NCI-H146 (cell line): ENCODE data around the gene EFCAB5.
"Not testable (repeated sequence)": the region's sequence is repeated elsewhere in the genome, so short reads cannot be mapped to it uniquely, and the experiment has no call there.

ENCODE experiments used
- DNase-seq: peaks from one replicate; lab custom pipeline; 2025; lab: John Stamatoyannopoulos, UW

EFCAB5 gene

DNA sequence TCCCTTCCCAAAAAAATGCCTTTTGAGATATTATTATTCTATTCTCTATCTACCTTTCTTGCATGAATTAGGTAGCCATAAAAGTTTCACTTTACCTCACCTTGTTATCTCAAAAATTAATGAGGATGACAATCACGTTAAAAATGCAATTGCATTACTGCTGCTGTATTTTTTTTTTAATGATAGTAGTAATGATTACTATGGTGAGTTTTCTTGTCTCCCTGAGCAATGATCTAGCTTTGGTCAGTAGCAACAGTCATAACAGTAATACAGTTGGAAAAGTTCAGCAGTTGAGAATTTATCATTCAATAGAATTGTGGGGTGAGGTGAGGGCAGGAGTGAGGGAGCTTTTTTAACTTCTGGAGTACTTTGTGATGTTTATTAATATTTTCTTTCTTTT is at the start of gene EFCAB5:
TSS of gene EFCAB5 (plus strand) at position 301 of the 400 bp plus-strand sequence. CDS start 163 bp downstream, outside the sequence.
- DNase-seq, result no peak

DNA sequence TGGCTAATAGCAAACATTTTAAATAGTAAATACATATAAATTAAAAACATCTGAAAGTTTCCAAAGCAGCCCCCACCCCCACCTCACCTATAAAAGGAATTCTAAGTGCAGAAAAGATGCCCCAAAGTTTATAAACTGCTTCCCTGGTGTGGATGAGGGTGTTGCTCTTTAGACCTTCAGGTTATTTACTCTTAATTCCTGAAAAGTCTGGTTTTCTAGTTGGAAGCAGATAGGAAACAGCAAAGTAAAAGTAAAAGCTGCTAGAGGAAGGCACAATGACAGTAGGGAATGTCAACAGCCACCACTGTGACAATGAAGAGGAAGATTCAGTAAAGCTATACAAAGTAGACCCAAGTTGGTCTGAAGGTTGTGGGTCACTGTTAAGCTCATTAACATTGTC is 49.2 kb upstream of the EFCAB5 start:
- DNase-seq, result no peak

DNA sequence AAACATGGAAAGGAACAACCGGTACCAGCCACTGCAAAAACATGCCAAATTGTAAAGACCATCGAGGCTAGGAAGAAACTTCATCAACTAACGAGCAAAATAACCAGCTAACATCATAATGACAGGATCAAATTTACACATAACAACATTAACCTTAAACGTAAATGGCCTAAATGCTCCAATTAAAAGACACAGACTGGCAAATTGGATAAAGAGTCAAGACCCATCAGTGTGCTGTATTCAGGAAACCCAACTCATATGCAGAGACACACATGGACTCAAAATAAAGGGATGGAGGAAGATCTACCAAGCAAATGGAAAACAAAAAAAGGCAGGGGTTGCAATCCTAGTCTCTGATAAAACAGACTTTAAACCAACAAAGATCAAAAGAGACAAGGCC is 44.3 kb upstream of the EFCAB5 start:
- DNase-seq, result not testable (repeated sequence)

DNA sequence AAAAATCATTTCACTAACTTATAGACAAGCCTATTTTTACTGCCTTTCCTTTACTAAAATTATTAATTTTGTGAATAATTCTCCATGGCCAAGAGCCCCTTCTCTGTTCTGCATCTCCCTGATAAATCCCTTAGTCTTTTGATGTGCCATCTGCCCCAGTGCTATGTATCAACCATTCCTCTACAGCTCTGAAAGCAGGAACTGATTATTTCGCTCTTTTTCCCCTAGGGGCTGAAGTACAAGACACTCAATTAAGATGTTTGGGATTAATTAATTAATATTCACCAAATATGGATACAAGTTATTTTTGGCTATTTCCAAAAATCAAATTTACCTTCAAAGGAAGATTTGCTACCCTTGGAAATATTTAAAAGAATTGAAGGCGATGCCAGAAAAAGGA is 38.0 kb upstream of the EFCAB5 start:
- DNase-seq, result no peak

DNA sequence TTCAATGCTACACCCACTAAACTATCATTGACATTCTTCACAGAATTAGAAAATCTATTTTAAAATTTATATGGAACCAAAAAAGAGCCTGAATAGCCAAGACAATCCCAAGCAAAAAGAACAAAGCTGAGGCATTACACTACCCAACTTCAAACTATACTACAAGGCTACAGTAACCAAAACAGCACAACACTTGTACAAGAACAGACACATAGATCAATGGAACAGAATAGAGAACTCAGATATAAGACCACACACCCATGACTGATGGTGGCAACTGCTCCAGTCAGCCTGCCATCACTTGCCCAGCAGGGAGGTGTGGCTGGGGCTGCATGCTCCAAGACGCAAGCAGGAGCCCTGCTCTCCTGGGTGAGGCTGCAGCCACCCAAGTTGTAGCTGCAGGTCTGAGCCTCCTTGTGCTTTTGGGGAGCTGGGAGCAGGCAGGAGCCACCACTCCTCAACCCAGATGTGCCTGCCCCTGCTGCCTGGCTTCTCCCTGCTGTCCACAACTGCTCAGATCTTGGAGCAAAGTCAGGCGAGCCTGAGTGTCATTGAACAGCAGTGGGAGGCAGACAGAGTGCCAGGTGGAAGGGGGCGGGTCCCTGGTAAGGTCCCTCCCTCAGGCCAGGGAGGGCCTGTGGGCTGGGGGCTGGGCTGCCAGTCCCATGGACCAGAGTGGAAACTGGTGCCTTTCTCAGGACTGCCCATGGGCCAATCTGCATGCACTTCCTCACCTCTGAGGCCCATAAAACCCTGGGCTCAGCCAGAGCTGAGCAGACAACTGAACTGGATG is 36.2 kb upstream of the EFCAB5 start:
- DNase-seq, result no peak

DNA sequence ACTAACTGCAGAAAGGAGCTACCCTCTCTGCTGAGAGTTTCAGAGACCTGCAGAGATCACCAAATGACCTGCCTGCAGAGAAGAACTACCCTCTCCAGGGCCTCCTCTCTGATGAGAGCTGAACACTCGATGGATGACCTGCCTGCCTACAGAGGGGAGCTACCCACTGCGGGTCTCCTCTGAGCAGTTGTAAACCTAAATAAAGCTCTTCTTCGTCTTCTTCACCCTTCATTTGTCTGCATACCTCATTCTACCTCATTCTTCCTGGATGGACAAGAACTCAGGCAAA is 35.6 kb upstream of the EFCAB5 start:
- no peak for DNase-seq

DNA sequence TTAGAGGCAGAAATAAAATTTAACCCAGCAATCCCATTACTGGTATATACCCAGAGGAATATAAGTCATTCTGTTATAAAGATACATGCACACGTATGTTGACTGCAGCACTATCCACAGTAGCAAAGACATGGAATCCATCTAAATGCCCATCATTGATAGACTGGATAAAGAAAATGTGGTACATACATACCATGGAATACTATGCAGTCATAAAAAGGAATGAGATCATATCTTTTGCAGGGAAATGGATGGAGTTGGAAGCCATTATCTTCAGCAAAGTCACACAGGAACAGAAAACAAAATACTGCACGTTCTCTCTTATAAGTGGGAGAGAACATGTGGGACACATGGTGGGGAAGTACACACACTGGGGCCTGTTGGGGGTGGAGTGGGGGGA is 34.5 kb upstream of the EFCAB5 start:
- DNase-seq, result no peak

DNA sequence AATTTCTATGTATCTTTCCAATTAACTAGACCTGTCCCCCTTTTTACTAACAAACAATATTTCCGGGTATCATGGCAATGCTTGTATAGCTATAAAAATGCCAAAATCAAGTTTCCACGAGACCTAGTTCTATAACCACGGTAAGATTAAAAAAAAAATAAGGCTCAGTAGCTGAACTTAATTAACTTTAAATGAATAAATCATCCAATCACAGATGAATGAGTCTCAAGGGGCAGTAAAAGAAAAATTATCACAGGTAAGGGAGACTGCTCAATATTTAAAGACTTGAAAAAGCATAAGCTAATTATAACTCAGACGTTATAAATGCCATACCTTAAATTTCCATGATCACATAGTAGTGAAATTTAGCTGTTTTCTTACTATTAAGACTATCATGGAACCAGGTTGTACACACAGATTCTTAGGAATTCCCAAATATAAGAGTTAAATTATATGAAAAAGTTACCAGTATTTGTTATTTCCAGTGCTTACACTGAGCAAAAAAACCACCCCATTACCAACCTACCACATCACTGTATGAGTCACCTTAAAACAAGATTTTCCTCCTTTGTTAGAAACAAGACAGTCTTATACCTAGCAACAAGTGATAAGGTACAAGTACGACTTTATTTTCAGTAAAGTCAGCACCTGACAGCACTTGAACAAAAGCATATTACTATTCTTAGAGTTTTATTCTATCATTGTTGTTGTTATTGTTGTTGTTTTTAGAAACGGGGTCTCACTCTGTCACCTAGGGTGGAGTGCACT is 32.0 kb upstream of the EFCAB5 start:
- no peak for DNase-seq

DNA sequence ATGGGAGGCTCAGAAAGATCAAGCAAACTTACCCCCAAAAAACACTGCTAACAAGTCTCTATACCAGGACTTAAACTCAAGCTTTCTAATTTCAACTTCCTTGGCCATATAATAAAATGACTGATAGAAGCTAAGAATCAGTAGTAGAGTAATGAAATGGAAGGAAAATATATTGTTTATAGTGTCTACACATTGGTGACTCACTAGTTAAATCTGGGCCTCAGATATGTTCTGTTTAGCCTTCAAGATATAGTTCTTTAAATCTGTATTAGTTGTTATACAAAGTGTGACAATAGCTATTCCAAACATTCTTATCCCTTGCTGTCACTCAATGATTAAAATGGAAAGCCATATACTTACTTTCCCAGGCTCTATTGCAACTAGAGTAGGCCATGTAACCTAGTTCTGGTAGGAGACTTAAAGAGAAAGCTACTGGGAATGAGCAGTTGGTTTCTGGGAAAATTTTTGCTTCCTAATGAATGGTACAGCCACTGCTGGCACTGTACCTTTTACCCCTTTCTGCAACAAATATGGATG is 29.7 kb upstream of the EFCAB5 start:
- DNase-seq, result no peak

DNA sequence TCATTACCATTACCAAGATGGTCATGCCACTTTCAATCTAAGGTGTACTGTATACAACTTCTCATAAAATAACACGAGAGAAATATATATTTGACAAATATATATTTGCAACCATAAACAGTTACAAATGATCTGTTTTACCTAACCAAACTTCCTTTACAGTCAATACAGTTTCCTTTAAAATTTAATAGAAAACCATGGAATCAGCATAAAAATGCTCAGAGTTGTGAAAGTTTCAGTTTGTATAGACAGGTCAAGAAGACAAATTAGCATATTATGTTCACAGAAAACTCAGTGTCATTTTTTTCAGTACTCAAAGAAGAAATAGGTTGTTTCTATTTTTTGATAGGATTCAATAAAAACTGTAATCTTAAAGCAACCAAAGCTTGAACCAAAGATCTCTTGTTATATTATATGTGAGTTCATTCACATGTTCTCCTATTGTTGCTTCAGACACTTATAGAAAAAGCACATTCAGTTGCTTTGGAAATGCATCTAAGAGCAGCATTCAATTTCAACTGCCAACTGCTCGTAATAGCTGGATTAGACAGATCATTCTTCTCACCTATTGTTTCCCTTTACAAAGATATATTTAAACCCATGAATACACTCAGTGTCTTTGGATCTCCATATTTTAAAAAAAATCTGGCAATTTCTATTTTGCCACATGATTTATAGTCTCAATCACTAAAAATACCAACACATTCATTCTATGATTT is 26.5 kb upstream of the EFCAB5 start:
- DNase-seq, result no peak

DNA sequence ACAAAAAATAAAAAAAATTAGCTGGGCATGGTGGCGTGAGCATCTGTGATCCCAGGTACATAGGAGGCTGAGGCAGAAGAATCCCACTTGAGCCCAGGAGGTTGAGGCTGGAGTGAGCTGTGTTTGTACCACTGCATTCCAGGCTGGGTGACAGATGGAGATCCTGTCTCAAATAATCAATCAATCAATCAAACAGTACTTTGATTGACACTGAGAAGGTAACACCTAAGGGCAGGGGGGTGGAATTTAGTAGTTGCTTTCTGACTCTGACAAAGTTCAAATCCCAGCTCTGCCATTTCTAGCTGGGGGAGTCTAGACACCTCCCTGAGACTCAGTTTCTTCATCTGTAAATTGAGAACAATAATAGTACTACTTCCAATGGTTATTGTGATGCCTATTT is 23.4 kb upstream of the EFCAB5 start:
- no peak for DNase-seq

DNA sequence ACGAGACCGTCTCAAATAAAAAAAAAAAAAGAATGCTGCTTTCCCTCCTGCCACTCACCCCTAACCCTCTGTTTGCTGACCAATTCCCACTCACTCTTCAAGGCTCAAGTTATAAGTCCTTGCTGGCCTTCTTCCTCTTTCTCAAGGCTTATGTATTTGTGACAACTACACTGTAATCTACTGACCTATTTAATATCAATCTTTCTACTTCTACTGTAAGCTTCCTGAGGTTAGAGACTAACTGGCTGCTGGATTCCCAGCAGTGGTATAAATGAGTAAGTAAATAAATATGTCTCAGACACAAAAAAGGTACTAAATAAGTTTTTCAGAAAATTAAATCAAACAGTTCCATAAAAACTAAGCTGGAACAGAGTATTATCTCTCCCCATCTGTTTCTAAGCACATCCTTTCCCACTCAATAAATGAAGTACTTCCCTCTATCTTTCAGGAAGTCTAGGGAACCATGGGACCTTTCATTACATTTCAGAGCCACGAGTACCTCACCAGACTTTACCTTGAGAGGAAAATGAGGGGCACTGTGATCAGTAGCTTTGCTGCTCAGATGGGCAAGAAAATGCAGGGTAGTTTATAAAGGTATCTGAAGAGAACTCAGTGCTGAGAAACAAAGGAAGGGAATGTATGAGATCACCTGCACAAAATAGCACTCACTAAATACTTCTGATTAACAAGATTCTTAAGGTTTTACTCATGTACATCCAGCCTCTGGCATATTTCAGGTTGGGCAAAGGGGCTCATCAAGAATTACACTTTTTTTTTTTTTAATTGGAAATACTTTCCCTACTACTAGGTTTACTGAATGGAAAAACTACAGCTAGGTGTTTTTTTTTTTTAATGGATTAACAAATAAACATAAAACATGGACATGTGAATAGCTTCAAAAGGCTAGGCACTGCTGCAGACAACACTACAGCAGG is 22.2 kb upstream of the EFCAB5 start:
- no peak for DNase-seq

DNA sequence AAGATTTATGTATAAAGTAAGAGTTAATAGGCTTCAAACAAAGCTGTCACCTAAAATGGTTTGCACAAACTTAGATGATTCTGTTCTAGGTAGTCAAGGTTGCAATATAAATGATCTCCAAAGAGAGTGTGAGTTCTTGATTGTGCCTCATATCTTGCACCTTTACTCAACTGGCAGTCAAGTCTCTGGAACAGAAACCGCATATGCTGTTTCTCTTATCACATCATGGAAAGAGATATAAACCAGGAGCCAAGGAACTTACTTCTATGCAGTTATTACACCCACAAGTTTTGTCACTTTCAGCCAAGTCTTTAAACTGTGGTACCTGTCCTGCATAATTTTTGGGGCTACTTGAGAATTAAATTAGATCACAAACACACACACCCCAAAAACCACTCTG is 16.6 kb upstream of the EFCAB5 start:
- DNase-seq, result no peak

DNA sequence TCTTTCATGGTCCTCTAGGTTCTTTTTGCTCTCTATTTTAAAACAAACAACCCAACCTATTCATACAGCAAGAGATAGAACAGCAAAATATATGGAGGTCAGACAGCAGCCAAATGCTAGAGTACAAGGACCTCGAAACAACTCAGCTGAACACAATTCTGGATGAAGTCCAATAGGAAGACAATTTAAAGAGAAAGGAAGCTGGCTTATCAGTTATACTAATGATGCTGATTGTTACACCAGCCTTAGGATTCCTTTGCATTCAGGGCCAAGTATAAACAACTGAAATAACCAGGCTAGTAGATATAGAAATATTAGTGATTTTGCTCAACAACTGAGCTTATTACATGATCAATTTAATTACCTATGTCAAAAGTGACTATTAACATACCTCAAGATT is 13.9 kb upstream of the EFCAB5 start:
- DNase-seq, result no peak

DNA sequence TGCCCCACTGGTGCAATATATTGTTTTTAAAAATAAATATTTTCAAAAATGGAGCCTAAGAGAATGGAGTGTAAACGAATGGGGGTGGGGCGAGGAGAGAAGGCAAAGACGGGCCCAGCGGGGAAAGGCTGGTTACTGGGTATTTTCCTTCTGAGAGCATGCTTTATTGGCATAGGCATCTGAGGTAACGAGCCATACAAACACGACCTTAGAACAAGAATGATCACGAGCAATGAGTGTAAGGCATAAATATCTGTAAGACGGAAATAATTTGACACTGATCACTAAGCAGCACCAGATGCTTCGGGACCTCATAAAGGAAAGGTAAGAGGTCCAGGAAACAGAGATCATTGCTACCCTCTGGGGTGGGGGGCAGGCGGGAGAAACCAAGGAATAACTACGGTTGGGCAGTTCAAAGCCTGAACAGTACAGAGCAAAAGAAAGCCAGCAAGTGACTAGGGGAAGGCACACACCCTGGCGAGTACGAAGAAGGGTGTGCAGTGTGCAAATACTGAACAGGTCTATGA is 12.4 kb upstream of the EFCAB5 start:
- DNase-seq, result peak; percentile 30

DNA sequence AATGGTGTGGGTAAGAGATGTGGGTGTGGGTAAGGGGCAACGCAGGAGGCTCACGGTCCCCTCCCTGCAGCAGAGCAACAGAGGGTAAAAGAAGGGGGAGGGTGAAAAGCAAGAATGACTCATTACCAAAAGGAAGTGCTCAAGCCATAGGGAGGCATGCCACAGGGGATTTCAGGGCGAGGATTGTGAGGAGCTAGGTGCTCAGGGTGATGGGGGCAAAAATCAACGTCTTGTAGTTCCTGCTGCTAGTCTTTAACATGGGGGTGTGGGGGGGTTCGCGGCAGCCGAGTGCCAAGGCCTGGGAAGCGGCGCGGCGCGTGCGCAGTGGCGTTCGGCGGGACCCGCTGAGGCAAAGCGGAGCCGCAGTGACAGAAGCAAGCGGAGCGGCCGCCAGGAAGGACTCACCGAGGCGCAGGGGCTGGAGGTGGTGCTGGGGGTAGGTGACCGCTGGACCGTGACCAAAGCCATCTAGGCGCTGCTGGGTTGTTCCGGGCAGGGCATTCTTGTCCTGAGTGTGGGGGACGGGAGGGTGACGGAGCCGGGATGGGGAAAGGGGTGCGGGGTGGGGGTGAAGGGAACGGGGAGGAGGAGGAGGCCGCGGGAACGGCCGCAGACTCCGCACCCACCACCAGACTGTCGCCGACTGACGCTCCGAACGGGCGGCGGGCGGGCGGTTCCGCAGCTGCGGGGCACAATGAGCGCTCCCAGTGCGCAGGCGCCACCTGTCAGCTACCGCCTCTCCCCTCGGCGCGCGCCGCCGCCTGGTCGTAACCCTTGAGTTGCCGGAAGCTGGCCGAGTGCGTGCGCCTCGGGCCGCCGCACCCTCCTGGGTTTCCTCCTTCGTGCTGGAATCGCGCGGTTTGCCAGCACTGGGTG is 11.7 kb upstream of the EFCAB5 start, which contains the start of gene SSH2:
TSS of gene SSH2 (minus strand) at position 696 of the 876 bp plus-strand sequence. CDS start at position 468, 228 bp downstream.
- peak; percentile 93 for DNase-seq

DNA sequence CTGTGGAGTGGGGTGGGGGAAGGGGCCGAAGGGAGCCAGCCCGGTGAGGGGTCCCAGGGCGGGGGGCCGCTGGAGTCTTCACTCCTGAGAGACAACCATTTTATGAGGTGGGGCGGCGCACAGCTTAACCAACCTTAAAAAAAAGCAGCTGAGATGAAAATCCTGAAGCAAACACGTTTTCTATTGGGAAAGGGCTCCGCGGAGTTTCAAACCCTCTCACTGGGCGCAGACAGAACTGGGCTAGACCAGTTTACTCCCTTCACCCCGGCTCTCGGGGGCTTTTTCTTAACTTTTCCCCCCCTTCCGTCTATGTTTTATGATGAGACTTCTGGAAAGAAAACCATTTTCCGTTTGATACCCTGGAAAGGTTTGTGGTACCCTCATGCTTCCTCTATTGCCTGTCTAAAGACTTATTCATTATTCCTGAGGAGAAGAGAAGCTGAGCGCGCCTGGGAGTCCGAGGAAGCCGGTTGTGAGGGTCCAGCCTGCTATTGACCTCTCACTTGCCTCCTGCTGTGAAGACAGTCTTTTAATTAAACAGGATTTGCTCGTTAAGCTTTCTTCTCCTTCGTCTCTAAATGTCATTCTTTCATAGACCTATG is 10.9 kb upstream of the EFCAB5 start:
- peak; percentile 74 for DNase-seq

DNA sequence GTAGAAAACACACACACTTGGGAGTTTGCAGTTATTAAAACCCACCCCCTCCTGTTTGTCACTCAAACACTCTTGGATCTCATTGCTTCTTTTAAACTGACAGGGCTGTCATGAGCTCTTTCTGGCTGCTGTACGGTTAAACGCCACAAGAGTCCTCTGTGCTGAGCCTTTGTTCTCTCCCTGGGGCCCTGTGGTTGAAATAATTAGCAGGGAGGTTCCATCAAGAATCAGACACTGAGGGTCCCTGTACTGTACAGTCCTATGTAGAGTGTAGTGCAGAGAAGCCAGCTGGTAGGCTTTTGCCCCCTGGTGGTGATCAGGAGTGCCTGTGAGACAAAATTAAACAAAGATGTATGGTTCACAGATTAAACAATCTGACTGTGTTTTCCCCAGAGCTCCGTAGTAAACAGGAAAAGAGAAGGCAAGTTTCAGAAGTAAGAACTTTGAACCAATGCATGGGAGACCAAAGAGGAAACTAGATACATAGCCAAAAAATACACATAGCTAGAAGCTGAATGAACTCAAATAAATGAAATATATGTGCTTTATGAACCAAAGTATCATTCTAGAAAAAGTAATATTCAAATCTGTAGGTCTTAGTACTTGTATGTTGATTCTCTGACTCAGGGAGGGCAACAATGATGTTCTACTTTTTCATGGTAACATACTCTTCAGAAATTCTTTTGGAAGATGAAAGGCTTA is 10.1 kb upstream of the EFCAB5 start:
- DNase-seq, result peak; percentile 96

DNA sequence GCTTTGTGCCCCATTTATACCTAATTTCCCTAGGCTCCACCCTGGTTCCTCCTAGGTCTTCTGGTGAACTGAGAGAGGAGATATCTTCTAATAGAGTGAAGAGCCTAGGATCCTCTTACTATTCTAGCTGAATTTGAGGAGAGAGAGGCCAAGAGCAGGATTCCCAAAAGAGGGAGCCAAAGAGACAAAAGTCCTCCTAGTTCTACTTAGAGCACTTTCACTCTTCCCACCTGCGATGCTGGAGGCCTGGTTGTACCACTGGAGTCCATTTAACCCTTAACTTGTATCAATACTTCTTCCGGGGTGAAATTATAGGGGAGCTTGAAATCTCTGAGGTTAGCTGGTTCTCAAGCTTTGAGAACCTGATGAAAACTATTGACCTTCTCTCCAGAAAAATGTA is 8.1 kb upstream of the EFCAB5 start:
- peak; percentile 27 for DNase-seq
